HL-60 (cell line): ENCODE measurements around the gene CTCF.

Experiments used
- GABPA ChIP-seq: IDR thresholded peaks from 2 replicates; pipeline ENCODE4 v1.6.1; 2012; ENCODE audit warnings: low read depth
- POLR2AphosphoS5 ChIP-seq: IDR thresholded peaks from 2 replicates; pipeline ENCODE4 v1.6.1; 2012; ENCODE audit warnings: low read depth
- TF ChIP-seq, protein P1 (sequence below): IDR thresholded peaks from one replicate; pipeline ENCODE4 v1.5.1; 2011; ENCODE audit warnings: low read length, control low read depth, inconsistent platforms; ENCODE audit not compliant: insufficient read depth
- TF ChIP-seq, protein P2 (sequence below): IDR thresholded peaks from 2 replicates; pipeline ENCODE4 v1.6.1; 2012; ENCODE audit warnings: low read depth; ENCODE audit not compliant: insufficient replicate concordance

DNA sequence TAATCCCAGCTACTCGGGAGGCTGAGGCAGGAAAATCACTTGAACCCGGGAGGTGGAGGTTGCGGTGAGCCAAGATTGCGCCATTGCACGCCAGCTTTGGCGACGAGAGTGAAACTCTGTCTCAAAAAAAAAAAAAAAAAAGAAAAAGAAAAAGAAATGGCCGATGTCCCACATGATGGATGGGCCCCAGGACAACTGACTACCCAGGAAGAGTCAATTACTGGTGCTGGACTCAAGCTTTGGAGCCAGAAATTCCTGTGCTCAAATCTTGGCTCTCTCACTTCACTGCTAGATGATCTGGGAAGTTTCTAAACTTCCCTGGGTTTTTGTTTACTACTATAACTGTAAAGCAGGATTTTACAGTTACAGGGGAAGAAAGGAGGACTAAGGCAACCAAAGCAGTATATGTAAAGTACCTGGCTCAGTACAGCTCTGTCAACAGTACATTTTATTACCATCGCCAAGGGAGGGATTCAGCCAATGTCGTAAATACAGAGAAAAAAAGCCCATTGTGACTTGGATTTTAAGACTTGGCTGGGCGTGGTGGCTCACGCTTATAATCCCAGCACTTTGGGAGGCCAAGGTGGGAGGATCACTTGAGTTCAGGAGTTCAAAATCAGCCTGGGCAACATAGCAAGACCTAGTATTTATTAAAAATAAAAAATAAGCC is 116.2 kb downstream of the CTCF start:
- TF ChIP-seq, protein P1, sequence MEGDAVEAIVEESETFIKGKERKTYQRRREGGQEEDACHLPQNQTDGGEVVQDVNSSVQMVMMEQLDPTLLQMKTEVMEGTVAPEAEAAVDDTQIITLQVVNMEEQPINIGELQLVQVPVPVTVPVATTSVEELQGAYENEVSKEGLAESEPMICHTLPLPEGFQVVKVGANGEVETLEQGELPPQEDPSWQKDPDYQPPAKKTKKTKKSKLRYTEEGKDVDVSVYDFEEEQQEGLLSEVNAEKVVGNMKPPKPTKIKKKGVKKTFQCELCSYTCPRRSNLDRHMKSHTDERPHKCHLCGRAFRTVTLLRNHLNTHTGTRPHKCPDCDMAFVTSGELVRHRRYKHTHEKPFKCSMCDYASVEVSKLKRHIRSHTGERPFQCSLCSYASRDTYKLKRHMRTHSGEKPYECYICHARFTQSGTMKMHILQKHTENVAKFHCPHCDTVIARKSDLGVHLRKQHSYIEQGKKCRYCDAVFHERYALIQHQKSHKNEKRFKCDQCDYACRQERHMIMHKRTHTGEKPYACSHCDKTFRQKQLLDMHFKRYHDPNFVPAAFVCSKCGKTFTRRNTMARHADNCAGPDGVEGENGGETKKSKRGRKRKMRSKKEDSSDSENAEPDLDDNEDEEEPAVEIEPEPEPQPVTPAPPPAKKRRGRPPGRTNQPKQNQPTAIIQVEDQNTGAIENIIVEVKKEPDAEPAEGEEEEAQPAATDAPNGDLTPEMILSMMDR: no peak
- no peak for TF ChIP-seq POLR2AphosphoS5
- TF ChIP-seq, protein P2, sequence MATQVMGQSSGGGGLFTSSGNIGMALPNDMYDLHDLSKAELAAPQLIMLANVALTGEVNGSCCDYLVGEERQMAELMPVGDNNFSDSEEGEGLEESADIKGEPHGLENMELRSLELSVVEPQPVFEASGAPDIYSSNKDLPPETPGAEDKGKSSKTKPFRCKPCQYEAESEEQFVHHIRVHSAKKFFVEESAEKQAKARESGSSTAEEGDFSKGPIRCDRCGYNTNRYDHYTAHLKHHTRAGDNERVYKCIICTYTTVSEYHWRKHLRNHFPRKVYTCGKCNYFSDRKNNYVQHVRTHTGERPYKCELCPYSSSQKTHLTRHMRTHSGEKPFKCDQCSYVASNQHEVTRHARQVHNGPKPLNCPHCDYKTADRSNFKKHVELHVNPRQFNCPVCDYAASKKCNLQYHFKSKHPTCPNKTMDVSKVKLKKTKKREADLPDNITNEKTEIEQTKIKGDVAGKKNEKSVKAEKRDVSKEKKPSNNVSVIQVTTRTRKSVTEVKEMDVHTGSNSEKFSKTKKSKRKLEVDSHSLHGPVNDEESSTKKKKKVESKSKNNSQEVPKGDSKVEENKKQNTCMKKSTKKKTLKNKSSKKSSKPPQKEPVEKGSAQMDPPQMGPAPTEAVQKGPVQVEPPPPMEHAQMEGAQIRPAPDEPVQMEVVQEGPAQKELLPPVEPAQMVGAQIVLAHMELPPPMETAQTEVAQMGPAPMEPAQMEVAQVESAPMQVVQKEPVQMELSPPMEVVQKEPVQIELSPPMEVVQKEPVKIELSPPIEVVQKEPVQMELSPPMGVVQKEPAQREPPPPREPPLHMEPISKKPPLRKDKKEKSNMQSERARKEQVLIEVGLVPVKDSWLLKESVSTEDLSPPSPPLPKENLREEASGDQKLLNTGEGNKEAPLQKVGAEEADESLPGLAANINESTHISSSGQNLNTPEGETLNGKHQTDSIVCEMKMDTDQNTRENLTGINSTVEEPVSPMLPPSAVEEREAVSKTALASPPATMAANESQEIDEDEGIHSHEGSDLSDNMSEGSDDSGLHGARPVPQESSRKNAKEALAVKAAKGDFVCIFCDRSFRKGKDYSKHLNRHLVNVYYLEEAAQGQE: no peak
- TF ChIP-seq GABPA: no peak
